Activated naive CD8-positive, alpha-beta T cell treated with anti-CD3 and anti-CD28 coated beads, Interleukin-2, amount 10 ng/mL, durations not matched to agents 7 days and 5 days (primary cell): ENCODE results near the gene SRRM4. TPM values are rescaled to one million over a fixed set of nuclear protein-coding genes. Genes with fewer than 3 reads are reported as not detected.
A peak's percentile ranks its signal among the peaks of the same experiment; 100 is the strongest.

Source experiments
- ATAC-seq: fragments of 150-1000 bp; cut with Tn5 transposase; one replicate; pipeline ENCODE4 v1.10.0; 2021; ENCODE audit warnings: low read depth, moderate library complexity
- POLR2A ChIA-PET: fragments of 350-600 bp; sonication (Branson Sonifier 250); formaldehyde crosslinking; loops from one replicate; lab custom pipeline; 2021; ENCODE audit warnings: antibody characterized with exemption; lab: Charles Lee
- DNase-seq: peaks from one replicate; pipeline ENCODE4 v3.0.0; 2021
- H3K27ac Mint-ChIP-seq: one replicate; pipeline ENCODE4 v1.8.0; 2022; ENCODE audit warnings: mild to moderate bottlenecking, mixed read lengths
- H3K27me3 Mint-ChIP-seq: one replicate; pipeline ENCODE4 v1.8.0; 2022; ENCODE audit warnings: mild to moderate bottlenecking, moderate library complexity, mixed read lengths
- H3K36me3 Mint-ChIP-seq: one replicate; pipeline ENCODE4 v1.8.0; 2021; ENCODE audit warnings: mild to moderate bottlenecking, mixed read lengths
- H3K4me1 Mint-ChIP-seq: one replicate; pipeline ENCODE4 v1.8.0; 2021; ENCODE audit warnings: mixed read lengths
- H3K4me3 Mint-ChIP-seq: one replicate; pipeline ENCODE4 v1.8.0; 2022; ENCODE audit warnings: mild to moderate bottlenecking, moderate library complexity, mixed read lengths
- H3K9me3 Mint-ChIP-seq: one replicate; pipeline ENCODE4 v1.8.0; 2021; ENCODE audit warnings: mixed read lengths
- total RNA-seq, 2 experiments: library from RNA; stranded (reverse); gene quantifications; one replicate each; pipeline ENCODE4 v1.2.3, GENCODE V29; 2021

The SRRM4 gene
- total RNA-seq, 2 experiments from 2014 or later = not detected

DNA sequence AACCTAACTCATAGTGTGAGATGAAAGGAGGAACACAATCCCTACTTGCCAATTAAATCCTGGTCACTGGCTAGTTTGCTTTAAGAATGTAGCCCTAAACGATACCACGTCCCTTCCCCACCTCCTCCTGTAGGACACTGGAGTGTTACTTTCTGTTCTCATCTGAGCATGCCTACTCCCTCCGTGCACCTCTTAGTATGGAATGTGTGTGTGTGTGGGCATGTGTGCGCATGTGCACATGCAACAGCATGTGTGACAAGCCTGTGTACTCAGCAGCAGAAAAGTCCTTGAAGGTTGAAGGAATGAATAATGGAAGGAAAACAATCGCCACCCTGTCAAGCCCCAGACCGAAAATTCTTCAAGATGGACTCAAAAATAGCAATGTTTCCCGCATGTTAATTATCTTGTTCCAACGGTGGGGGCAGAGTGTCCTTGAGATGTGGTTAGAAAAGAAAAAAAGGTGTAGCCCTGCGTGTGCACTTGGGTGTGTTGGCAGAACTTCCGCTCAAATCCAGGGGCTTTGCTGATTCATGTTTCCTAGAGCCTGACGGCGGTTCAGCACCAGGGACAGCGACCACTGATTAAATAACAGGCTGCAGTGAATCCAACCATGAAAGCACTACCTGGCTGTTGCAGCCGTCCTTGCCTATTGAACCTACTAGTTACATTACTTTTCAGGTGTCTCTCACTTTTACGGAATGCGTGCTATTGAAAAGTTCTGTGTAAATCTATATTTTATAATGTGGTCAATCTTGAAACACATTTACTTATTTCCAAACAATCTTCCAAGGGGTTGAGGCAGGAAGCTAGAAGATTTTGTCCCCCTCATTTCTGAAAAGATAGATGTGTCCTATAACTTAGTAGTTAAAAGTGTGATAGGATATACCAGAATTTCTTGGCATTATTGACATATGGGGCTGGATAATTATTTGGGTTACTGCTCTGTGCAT lies 79.8 kb downstream of the SRRM4 start:
- peaks cover 8% of the 10 kb centered on the region for H3K9me3 Mint-ChIP-seq
- POLR2A ChIA-PET = no interaction called here
- ATAC-seq (no peak), DNase-seq (peak; percentile 61)
- H3K4me3 Mint-ChIP-seq = no peak overlapping the region
- no peaks in the 10 kb centered on the region for H3K4me1 Mint-ChIP-seq
- no peaks in the 10 kb centered on the region for H3K27me3 Mint-ChIP-seq
- H3K36me3 Mint-ChIP-seq = no peaks in the 10 kb centered on the region
- no peak overlapping the region for H3K27ac Mint-ChIP-seq

DNA sequence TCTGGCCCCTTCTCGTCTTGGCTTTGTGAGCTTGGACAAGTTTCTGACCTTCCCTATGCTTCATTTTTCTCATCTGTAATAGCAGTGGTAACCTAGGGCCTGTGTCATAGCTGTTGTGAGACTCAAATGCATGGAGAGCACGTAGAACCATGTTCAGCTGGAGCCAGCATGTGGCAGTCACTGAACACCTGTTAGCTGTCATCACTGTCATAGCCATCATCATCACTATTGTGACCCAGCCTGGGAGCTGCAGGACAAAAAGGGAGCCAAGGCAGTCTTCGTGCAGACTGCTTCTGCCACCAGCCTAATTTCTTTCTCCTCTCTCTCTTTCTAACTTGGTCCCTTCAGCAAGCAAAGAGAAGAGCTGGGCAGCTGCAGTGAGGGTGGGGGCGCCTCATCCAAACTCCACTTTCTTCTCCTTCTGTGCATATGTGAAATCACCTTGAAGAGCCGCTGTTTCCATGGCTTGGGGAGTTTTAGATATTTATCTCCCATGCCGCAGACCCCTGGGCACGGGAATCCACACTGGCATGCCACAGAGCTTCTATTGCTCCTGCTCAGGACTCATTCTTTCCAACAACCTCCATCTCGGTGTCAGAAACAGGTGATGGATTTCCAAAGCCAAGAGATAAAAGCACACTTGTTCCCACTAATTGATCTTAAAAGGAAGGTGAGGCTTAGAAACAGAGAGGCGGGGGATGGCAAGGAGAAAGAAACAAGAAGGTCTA lies 87.0 kb downstream of the SRRM4 start:
- H3K27ac Mint-ChIP-seq = no peak overlapping the region
- no peak for ATAC-seq
- DNase-seq = no peak
- H3K4me1 Mint-ChIP-seq = no peaks in the 10 kb centered on the region
- no peak overlapping the region for H3K4me3 Mint-ChIP-seq
- H3K27me3 Mint-ChIP-seq = no peaks in the 10 kb centered on the region
- peaks cover 4% of the 10 kb centered on the region for H3K9me3 Mint-ChIP-seq
- POLR2A ChIA-PET = no interaction called here
- no peaks in the 10 kb centered on the region for H3K36me3 Mint-ChIP-seq

DNA sequence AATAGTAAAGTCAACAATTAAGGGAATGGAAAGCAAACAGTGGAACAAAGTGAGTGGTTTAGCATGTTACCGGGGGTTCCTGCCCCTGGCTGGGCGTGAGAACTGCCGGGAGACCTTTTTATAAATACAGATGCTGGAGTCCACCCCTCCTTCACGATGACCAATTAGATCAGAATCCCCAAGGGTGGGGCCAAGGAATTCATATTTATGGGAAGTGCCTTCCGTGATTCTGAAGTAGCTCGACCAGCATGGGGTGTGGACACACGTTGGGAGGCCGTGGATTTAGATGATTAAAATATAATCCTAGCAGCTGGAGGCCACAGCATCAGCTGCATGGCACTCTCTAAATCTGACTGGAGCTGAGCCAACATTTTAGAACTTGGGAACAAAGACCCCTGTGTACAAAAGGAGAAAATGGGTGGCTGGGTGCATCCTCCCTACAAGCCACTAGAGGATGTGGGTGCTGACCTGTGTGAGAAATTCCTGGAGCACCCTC lies 87.9 kb downstream of the SRRM4 start:
- POLR2A ChIA-PET = no interaction called here
- ATAC-seq = no peak

DNA sequence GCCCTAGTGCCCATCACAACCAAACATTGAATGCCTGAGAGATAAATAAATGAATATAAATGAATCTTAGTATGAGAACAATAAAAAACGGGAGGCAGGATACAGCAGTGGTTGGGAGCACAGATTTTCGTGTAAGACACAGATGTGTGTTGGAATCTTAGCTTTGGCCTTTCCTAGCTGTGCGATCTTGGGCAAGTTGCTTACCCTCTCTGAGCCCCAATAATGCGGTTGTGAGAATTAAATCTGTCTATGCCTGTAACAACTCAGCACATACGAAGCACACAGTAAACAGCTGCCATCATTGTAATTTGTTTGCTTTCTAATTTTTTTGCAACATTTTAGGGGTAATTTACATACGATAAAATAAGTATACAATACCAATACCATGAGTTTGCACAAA lies 89.8 kb downstream of the SRRM4 start:
- POLR2A ChIA-PET = no interaction called here
- DNase-seq (no peak), ATAC-seq (no peak)
- Mint-ChIP-seq H3K27me3 (no peaks in the 10 kb centered on the region), H3K9me3 (peaks cover 4% of the 10 kb centered on the region), H3K27ac (no peak overlapping the region), H3K4me3 (no peak overlapping the region), H3K4me1 (no peaks in the 10 kb centered on the region), H3K36me3 (no peaks in the 10 kb centered on the region)

More for the DNA sequence above, 87.9 kb downstream of the SRRM4 start:
- Mint-ChIP-seq H3K27me3 (no peaks in the 10 kb centered on the region), H3K4me3 (no peak overlapping the region), H3K4me1 (no peaks in the 10 kb centered on the region), H3K9me3 (peaks cover 4% of the 10 kb centered on the region), H3K27ac (no peak overlapping the region), H3K36me3 (no peaks in the 10 kb centered on the region)
- DNase-seq = no peak

DNA sequence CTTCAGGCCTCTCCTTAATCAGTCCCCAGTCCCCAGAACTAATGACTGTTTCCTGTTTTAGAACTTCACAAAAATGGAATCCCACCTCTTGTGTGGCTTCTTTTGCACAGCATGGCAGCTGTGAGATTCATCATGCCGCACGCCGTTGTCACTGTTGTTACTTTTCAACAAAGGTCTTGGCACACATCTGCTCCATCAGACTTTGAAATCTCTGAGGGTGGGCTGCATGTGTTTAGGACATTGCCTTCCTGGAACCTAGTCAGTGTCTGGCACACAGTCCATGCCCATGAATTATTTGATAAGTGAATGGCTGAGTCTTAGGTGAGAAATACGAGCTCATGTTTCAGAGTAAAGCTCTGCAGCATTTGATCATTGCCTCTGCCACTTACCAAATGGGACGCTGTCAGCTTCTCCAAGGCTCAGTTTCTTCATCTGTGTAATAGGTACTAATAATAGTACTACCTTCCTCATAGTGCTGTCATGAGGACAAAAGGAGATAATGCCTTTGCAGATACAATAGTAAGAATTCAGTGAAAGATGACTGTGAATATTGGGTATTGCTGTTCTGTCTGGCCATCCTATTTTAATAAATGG lies 90.4 kb downstream of the SRRM4 start:
- Mint-ChIP-seq H3K4me1 (no peaks in the 10 kb centered on the region), H3K9me3 (peaks cover 4% of the 10 kb centered on the region), H3K36me3 (no peaks in the 10 kb centered on the region), H3K4me3 (no peak overlapping the region), H3K27ac (no peak overlapping the region), H3K27me3 (no peaks in the 10 kb centered on the region)
- ATAC-seq (no peak), DNase-seq (no peak)
- POLR2A ChIA-PET = no interaction called here

DNA sequence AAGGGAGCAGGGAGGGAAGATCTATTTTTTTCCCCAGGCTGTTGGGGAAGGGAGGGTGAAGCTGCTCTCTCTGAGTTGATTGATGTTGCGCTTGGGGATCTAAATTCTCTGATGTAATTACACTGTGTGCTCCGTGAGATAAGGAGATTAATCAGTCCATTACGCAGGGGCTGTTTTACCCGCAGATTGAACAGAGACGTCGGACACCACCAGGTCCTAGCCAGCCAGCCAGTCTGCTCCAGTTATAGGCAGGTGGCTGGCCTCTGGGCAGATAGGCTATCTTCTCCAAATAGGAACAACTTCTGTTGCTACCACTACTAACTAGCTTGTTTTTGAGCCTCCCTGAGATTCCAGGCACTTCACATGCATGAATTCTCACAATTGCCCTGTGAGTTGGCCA lies 91.1 kb downstream of the SRRM4 start:
- H3K4me1 Mint-ChIP-seq = no peaks in the 10 kb centered on the region
- ATAC-seq (no peak), DNase-seq (no peak)
- H3K27me3 Mint-ChIP-seq = no peaks in the 10 kb centered on the region
- H3K9me3 Mint-ChIP-seq = peaks cover 1% of the 10 kb centered on the region
- POLR2A ChIA-PET = interaction anchor here (0.7 kb wide), 1 partner anchor 51 kb away, joined by 6 read pairs; no protein-coding TSS in a partner anchor
- H3K4me3 Mint-ChIP-seq = no peak overlapping the region
- H3K36me3 Mint-ChIP-seq = no peaks in the 10 kb centered on the region
- no peak overlapping the region for H3K27ac Mint-ChIP-seq

DNA sequence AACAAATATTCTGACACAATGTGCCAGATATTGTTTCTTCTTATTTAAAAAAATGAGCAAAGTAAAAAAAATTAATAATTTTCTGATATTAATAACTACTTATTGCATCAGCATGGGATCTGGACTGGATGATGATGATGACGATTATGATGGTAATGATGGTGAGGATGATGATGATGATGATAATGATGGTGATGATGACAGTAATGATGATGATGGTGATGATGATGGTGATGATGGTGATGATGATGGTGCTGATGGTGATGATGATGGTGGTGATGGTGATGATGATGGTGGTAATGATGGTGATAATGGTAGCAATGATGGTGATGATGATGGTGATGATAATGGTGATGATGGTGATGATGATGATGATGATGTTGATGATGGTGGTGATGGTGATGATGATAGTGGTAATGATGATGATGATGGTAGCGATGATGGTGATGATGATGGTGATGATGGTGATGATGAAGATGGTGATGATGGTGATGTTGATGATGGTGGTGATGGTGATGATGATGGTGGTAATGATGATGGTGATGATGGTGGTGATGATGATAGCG lies 94.0 kb downstream of the SRRM4 start:
- Mint-ChIP-seq H3K27me3 (no peaks in the 10 kb centered on the region), H3K4me3 (no peak overlapping the region), H3K36me3 (no peaks in the 10 kb centered on the region), H3K27ac (no peak overlapping the region), H3K9me3 (peaks cover 1% of the 10 kb centered on the region), H3K4me1 (no peaks in the 10 kb centered on the region)
- POLR2A ChIA-PET = no interaction called here
- DNase-seq (no peak), ATAC-seq (no peak)

DNA sequence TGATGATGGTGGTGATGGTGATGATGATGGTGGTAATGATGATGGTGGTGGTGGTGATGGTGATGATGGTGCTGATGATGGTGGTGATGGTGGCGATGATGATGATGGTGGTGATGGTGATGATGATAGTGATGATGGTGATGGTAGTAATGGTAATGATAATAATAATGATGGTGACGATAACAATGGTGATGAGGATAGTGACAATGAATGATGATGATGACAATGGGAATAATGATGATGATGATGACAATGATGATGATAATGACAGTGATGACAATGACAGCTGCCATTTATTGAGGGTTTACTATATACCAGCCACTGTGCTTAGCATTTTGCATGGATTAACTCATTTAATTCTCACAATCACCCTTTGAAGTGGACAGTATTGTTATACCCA lies 94.6 kb downstream of the SRRM4 start:
- Mint-ChIP-seq H3K4me3 (no peak overlapping the region), H3K9me3 (peaks cover 1% of the 10 kb centered on the region), H3K27ac (no peak overlapping the region), H3K4me1 (no peaks in the 10 kb centered on the region), H3K36me3 (no peaks in the 10 kb centered on the region), H3K27me3 (no peaks in the 10 kb centered on the region)
- POLR2A ChIA-PET = no interaction called here
- ATAC-seq (no peak), DNase-seq (no peak)

DNA sequence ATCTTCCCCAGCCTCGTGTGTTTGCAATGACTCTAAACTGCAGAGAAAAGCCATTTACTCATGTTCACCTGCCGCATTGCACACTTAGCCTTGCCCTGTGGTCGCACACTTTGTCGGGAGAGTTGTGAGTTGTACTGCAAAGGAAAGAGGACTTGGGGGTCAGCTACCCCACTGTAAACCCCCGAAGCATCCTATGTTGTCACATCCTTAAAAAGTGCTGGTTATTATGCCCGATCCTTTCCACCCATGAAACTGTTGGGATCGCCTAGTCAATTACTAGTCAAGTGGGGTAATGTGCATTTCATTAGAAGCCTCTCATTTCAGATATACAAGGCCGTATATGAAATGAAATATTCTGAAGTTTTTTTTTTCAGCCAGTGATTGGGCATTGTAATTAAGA lies 98.2 kb downstream of the SRRM4 start:
- Mint-ChIP-seq H3K4me3 (no peak overlapping the region), H3K27ac (no peak overlapping the region), H3K36me3 (no peaks in the 10 kb centered on the region), H3K9me3 (peaks cover 1% of the 10 kb centered on the region), H3K4me1 (no peaks in the 10 kb centered on the region), H3K27me3 (no peaks in the 10 kb centered on the region)
- ATAC-seq = no peak
- DNase-seq = no peak
- POLR2A ChIA-PET = no interaction called here

DNA sequence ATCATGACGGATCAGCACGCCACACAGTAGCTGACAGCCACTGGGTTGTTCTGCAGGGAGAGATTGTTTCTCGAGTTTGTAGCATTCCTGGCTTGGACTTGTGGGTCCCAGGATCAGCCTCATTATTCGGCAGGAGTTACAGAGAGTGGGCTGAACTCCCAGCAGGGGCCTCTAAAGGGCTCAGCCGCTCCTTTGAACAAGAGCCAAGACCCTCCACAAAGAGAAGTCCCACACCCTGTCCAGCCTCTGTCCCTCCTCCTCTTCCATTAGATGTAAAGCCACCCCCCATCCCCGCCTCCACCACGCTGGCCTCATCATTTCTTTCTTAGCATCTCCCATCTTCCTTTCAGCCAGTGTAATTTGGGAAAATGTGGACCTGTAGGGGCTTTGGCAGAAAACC lies 100.7 kb downstream of the SRRM4 start:
- Mint-ChIP-seq H3K4me1 (no peaks in the 10 kb centered on the region), H3K36me3 (no peaks in the 10 kb centered on the region), H3K27me3 (no peaks in the 10 kb centered on the region), H3K4me3 (no peak overlapping the region), H3K9me3 (peaks cover 1% of the 10 kb centered on the region), H3K27ac (no peak overlapping the region)
- no peak for DNase-seq
- POLR2A ChIA-PET = no interaction called here
- no peak for ATAC-seq

DNA sequence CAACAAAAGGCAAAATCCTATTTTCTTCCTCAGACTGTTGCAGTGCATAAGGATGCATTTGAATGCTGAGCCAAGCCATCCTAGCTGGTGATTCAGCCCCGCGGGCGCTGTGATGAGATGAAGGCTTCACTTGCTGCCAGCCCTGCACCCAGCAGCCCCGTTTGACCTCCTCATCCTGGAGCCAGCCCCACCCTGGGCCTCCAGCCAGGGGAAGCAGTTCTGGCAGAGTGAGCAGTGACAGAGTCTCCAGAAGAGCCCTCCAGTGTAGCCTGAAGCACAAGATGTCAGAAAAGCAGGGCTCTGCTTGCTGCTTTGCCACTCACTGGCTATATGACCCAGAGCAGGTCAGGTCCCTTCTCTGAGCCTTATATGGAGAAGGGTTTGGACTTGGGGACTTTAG lies 101.2 kb downstream of the SRRM4 start:
- Mint-ChIP-seq H3K9me3 (no peaks in the 10 kb centered on the region), H3K27ac (no peak overlapping the region), H3K4me1 (no peaks in the 10 kb centered on the region), H3K4me3 (no peak overlapping the region), H3K36me3 (no peaks in the 10 kb centered on the region), H3K27me3 (no peaks in the 10 kb centered on the region)
- POLR2A ChIA-PET = no interaction called here
- no peak for ATAC-seq
- no peak for DNase-seq

DNA sequence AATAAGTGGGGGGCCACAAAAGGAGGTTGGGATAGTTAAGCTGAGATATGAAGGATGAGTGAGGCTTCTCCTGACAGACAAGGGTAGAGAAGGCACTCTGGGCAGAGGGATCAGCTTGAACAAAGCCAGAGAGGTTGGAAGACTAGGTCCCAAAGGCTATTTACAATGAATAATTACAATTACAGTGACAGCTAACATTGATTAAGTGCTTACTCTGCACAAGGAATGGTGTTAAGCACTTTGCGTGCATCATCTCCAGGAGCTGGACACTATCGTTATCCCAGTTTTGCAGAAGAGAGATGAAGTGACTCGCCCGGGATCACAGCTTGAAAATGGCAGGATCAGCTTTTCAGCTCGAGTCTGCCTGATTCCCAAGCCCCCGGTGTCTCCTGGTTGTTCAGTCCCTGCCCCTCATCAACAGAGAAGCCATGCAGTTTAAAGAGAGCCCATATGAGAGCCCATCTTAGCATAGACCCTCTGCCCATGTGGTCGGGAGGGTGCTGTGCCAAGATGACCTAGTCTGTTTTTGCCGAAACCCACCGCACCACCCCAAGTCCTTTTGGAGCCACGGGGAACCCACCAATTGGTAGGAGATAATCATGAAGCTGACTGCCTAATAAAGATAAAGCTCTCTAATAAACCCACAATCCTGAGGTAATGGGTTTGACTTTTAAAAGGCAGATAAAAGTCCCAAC lies 107.5 kb downstream of the SRRM4 start:
- POLR2A ChIA-PET = no interaction called here
- H3K9me3 Mint-ChIP-seq = no peaks in the 10 kb centered on the region
- no peaks in the 10 kb centered on the region for H3K36me3 Mint-ChIP-seq
- no peaks in the 10 kb centered on the region for H3K4me1 Mint-ChIP-seq
- H3K27me3 Mint-ChIP-seq = no peaks in the 10 kb centered on the region
- no peak for ATAC-seq
- no peak overlapping the region for H3K4me3 Mint-ChIP-seq
- no peak overlapping the region for H3K27ac Mint-ChIP-seq
- no peak for DNase-seq
